ENCODE results near the gene RPUSD1. TPM values are rescaled to one million over a fixed set of nuclear protein-coding genes. Genes with fewer than 3 reads are reported as not detected.

RPUSD1 gene
- total RNA-seq, 4 donors from 2014 or later, result 16.1 to 71.4 (median 24.8) TPM

- Histone ChIP-seq H3K27me3 (peaks cover 58% of the 10 kb centered on the region), H3K36me3 (no peaks in the 10 kb centered on the region), H3K9me3 (no peaks in the 10 kb centered on the region), H3K4me3 (no peak overlapping the region), H3K4me1 (peaks cover 3 to 15% (median 10%) of the 10 kb centered on the region in 4 donors), H3K27ac (no peak overlapping the region)
- WGBS, 2 donors (ENCODE audit: low coverage in 1 of 2), result 40 to 44% methylated on average over 1 to 8 of the region's 8 CpGs
- in situ Hi-C loops (cut with MboI; ENCODE audit: low pct_ligation_motif_present in 1 of 4, low pct_unique_long_range_greater_than_20kb in 1 of 4, low sequenced_read_pairs in 3 of 4), result loop anchor here in 2 of 4 donors (25.0 kb wide), 1 partner anchor 259 kb away; the partner anchor contains the start of gene SSTR5 (in 2 of the 2)
- TF ChIP-seq CTCF (IDR thresholded peaks at IDR 0.05) (no peak), POLR2AphosphoS5 (IDR thresholded peaks at IDR 0.05) (no peak), EP300 (IDR thresholded peaks at IDR 0.05; ENCODE audit: low read depth) (no peak), POLR2A (IDR thresholded peaks at IDR 0.05) (no peak)
- DNase-seq, result no peak
- intact Hi-C loops (cut with DNase I; ENCODE audit: low total_unique reads), result no loop called here
These were observed 15.5 kb upstream of the RPUSD1 start for GRCh38 chr16:803754-804080.

GRCh38 chr16:802914-803753 lies 15.0 kb upstream of the RPUSD1 start:
- Histone ChIP-seq H3K27me3 (peaks cover 60% of the 10 kb centered on the region), H3K36me3 (no peaks in the 10 kb centered on the region), H3K4me3 (no peak overlapping the region), H3K9me3 (no peaks in the 10 kb centered on the region), H3K4me1 (peaks cover 0 to 10% (median 5%) of the 10 kb centered on the region in 4 donors), H3K27ac (no peak overlapping the region)
- DNase-seq, result no peak
- WGBS, 2 donors (ENCODE audit: low coverage in 1 of 2), result 69% methylated on average over 28 of the region's 33 CpGs; no CpG with 5 or more reads in 1 of the 2 donors
- TF ChIP-seq CTCF (IDR thresholded peaks at IDR 0.05), result no peak
- TF ChIP-seq EP300 (IDR thresholded peaks at IDR 0.05; ENCODE audit: low read depth), result no peak
- TF ChIP-seq POLR2AphosphoS5 (IDR thresholded peaks at IDR 0.05), result no peak
- in situ Hi-C loops (cut with MboI; ENCODE audit: low pct_ligation_motif_present in 1 of 4, low pct_unique_long_range_greater_than_20kb in 1 of 4, low sequenced_read_pairs in 3 of 4), result loop anchor here in 2 of 4 donors (25.0 kb wide), 1 partner anchor 259 kb away; the partner anchor contains the start of gene SSTR5 (in 2 of the 2)
- intact Hi-C loops (cut with DNase I; ENCODE audit: low total_unique reads), result no loop called here

- in situ Hi-C loops (cut with MboI; ENCODE audit: low pct_ligation_motif_present in 1 of 4, low pct_unique_long_range_greater_than_20kb in 1 of 4, low sequenced_read_pairs in 3 of 4) (loop anchor here in 2 of 4 donors (25.0 kb wide), 1 partner anchor 260 kb away; the partner anchor contains the start of gene SSTR5 (in 2 of the 2)), intact Hi-C loops (cut with DNase I; ENCODE audit: low total_unique reads) (no loop called here)
- peaks cover 60% of the 10 kb centered on the region for H3K27me3 ChIP-seq
- H3K27ac ChIP-seq, result no peak overlapping the region
- peaks cover 0 to 8% (median 2%) of the 10 kb centered on the region in 4 donors for H3K4me1 ChIP-seq
- WGBS, 2 donors (ENCODE audit: low coverage in 1 of 2), result 44% methylated on average over 7 of the region's 7 CpGs; no CpG with 5 or more reads in 1 of the 2 donors
- no peaks in the 10 kb centered on the region for H3K36me3 ChIP-seq
- no peaks in the 10 kb centered on the region for H3K9me3 ChIP-seq
- TF ChIP-seq POLR2AphosphoS5 (IDR thresholded peaks at IDR 0.05), result no peak
- TF ChIP-seq EP300 (IDR thresholded peaks at IDR 0.05; ENCODE audit: low read depth), result no peak
- TF ChIP-seq CTCF (IDR thresholded peaks at IDR 0.05), result no peak
- no peak for TF ChIP-seq POLR2A (IDR thresholded peaks at IDR 0.05)
- no peak overlapping the region for H3K4me3 ChIP-seq
- no peak for DNase-seq
These were observed 14.3 kb upstream of the RPUSD1 start for GRCh38 chr16:802461-802860.

GRCh38 chr16:801584-802363 lies 13.6 kb upstream of the RPUSD1 start:
- in situ Hi-C loops (cut with MboI; ENCODE audit: low pct_ligation_motif_present in 1 of 4, low pct_unique_long_range_greater_than_20kb in 1 of 4, low sequenced_read_pairs in 3 of 4), result loop anchor here in 2 of 4 donors (25.0 kb wide), 1 partner anchor 261 kb away; the partner anchor contains the start of gene SSTR5 (in 2 of the 2)
- no peak for TF ChIP-seq POLR2A (IDR thresholded peaks at IDR 0.05)
- no peak for TF ChIP-seq EP300 (IDR thresholded peaks at IDR 0.05; ENCODE audit: low read depth)
- TF ChIP-seq CTCF (IDR thresholded peaks at IDR 0.05), result no peak
- TF ChIP-seq POLR2AphosphoS5 (IDR thresholded peaks at IDR 0.05), result no peak
- 49 to 51% methylated on average over 4 to 19 of the region's 22 CpGs for WGBS, 2 donors (ENCODE audit: low coverage in 1 of 2)
- Histone ChIP-seq H3K9me3 (no peaks in the 10 kb centered on the region), H3K27me3 (peaks cover 60% of the 10 kb centered on the region), H3K4me3 (no peak overlapping the region), H3K27ac (no peak overlapping the region), H3K4me1 (peaks cover 0 to 6% (median 2%) of the 10 kb centered on the region in 4 donors), H3K36me3 (no peaks in the 10 kb centered on the region)
- intact Hi-C loops (cut with DNase I; ENCODE audit: low total_unique reads), result no loop called here
- no peak for DNase-seq

Data from transverse colon (tissue), 4 donors.